Upper lobe of right lung (tissue), 1 donor: ENCODE results near the gene PLPP3. TPM values are rescaled to one million over a fixed set of nuclear protein-coding genes. Genes with fewer than 3 reads are reported as not detected.

Experiments used
- ATAC-seq: fragments of 200-7000 bp; cut with Tn5 transposase; one replicate; pipeline ENCODE4 v1.9.1; 2020; ENCODE audit warnings: mild to moderate bottlenecking, moderate library complexity
- DNase-seq: peaks from one replicate; pipeline ENCODE4 v3.0.0-alpha.2; 2020
- H3K27ac ChIP-seq: fragments of 200-600 bp; one replicate; pipeline ENCODE4 v1.8.0; 2022
- H3K27me3 ChIP-seq: fragments of 200-600 bp; one replicate; pipeline ENCODE4 v1.8.0; 2022; ENCODE audit warnings: mild to moderate bottlenecking
- H3K36me3 ChIP-seq: fragments of 200-600 bp; one replicate; pipeline ENCODE4 v1.8.0; 2022
- H3K4me1 ChIP-seq: fragments of 200-600 bp; one replicate; pipeline ENCODE4 v1.8.0; 2022
- H3K4me3 ChIP-seq: fragments of 200-600 bp; one replicate; pipeline ENCODE4 v1.8.0; 2022; ENCODE audit warnings: mild to moderate bottlenecking
- H3K9me3 ChIP-seq: fragments of 200-600 bp; one replicate; pipeline ENCODE4 v1.8.0; 2022
- intact Hi-C: fragments of 100-400 bp; cut with DNase I; formaldehyde crosslinking; loops from one replicate; pipeline ENCODE4 v1.11.0; 2022
- total RNA-seq: library from RNA; stranded (reverse); fragmentation: NEBNext Ultra II Directional; extraction: Animal tissue kit (Norgen Biotek cat#: 25700); gene quantifications from one replicate; pipeline ENCODE4 v1.2.1, GENCODE V29; 2021
- TF ChIP-seq, protein P1 (sequence below): fragments of 200-600 bp; IDR thresholded peaks from one replicate; pipeline ENCODE4 v1.8.0; 2022; ENCODE audit warnings: antibody characterized with exemption
- donor health status: DM: no; HTN: yes; CAD: no; lungs with severe emphysema.

Gene PLPP3
- total RNA-seq, 1 donor from 2014 or later = 124 TPM

GRCh38 chr1:56527548-56528302, 51.6 kb downstream of the PLPP3 start:
- Histone ChIP-seq H3K9me3 (no peaks in the 10 kb centered on the region), H3K27me3 (no peaks in the 10 kb centered on the region), H3K27ac (no peak overlapping the region), H3K36me3 (peaks cover 30% of the 10 kb centered on the region), H3K4me3 (no peak overlapping the region), H3K4me1 (peaks cover 29% of the 10 kb centered on the region)
- TF ChIP-seq, protein P1, sequence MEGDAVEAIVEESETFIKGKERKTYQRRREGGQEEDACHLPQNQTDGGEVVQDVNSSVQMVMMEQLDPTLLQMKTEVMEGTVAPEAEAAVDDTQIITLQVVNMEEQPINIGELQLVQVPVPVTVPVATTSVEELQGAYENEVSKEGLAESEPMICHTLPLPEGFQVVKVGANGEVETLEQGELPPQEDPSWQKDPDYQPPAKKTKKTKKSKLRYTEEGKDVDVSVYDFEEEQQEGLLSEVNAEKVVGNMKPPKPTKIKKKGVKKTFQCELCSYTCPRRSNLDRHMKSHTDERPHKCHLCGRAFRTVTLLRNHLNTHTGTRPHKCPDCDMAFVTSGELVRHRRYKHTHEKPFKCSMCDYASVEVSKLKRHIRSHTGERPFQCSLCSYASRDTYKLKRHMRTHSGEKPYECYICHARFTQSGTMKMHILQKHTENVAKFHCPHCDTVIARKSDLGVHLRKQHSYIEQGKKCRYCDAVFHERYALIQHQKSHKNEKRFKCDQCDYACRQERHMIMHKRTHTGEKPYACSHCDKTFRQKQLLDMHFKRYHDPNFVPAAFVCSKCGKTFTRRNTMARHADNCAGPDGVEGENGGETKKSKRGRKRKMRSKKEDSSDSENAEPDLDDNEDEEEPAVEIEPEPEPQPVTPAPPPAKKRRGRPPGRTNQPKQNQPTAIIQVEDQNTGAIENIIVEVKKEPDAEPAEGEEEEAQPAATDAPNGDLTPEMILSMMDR = no peak
- intact Hi-C loops = loop anchor here (10.0 kb wide), 1 partner anchor 47 kb away; the partner anchor contains the start of gene PLPP3
- no peak for DNase-seq
- ATAC-seq = no peak

GRCh38 chr1:56526571-56527174, 52.7 kb downstream of the PLPP3 start:
- DNase-seq (no peak), ATAC-seq (no peak)
- peaks cover 37% of the 10 kb centered on the region for H3K4me1 ChIP-seq
- H3K9me3 ChIP-seq = no peaks in the 10 kb centered on the region
- TF ChIP-seq, protein P1 = no peak
- peaks cover 35% of the 10 kb centered on the region for H3K36me3 ChIP-seq
- intact Hi-C loops = loop anchor here (10.0 kb wide), 1 partner anchor 48 kb away; the partner anchor contains the start of gene PLPP3
- no peak overlapping the region for H3K4me3 ChIP-seq
- H3K27ac ChIP-seq = no peak overlapping the region
- H3K27me3 ChIP-seq = no peaks in the 10 kb centered on the region

DNA sequence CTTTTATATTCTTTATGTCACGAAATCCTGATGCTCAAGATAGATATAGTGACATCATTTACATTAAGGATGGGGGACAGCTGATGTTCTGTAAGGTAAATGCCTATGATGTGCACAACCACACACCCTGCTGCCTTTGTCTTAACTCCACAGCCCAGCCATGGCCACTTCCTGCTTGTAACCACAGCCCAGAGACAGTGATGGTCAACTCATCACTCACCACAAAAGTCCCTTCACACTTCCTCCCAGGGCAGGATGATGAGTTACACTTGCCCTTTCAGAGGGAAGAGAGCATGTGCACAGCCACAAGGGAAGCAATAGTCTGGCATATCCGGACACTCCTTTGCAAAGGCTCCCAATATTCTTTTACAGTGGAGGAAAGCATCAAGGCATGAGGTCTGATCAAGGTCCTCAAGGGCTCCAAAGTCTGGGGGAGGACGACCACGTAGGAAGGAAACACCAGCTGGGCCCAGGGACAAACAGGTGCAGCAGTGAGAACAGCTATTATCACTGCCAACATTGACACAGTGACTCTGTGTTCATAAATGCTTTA, 53.8 kb downstream of the PLPP3 start:
- ATAC-seq (peak; percentile 96), DNase-seq (no peak)
- no peaks in the 10 kb centered on the region for H3K9me3 ChIP-seq
- peaks cover 41% of the 10 kb centered on the region for H3K36me3 ChIP-seq
- intact Hi-C loops = loop anchor here (10.0 kb wide), 1 partner anchor 49 kb away; the partner anchor contains the start of gene PLPP3
- H3K4me3 ChIP-seq = no peak overlapping the region
- H3K4me1 ChIP-seq = peaks cover 37% of the 10 kb centered on the region
- no peaks in the 10 kb centered on the region for H3K27me3 ChIP-seq
- TF ChIP-seq, protein P1 = no peak
- H3K27ac ChIP-seq = no peak overlapping the region

GRCh38 chr1:56524263-56524662, 55.1 kb downstream of the PLPP3 start:
- no peaks in the 10 kb centered on the region for H3K9me3 ChIP-seq
- TF ChIP-seq, protein P1 = no peak
- no peak for ATAC-seq
- peaks cover 48% of the 10 kb centered on the region for H3K36me3 ChIP-seq
- intact Hi-C loops = loop anchor here (10.0 kb wide), 1 partner anchor 51 kb away; the partner anchor contains the start of gene PLPP3
- H3K27ac ChIP-seq = no peak overlapping the region
- peaks cover 37% of the 10 kb centered on the region for H3K4me1 ChIP-seq
- no peaks in the 10 kb centered on the region for H3K27me3 ChIP-seq
- DNase-seq = no peak
- no peak overlapping the region for H3K4me3 ChIP-seq

- Histone ChIP-seq H3K27ac (no peak overlapping the region), H3K4me1 (peaks cover 34% of the 10 kb centered on the region), H3K27me3 (no peaks in the 10 kb centered on the region), H3K4me3 (no peak overlapping the region), H3K9me3 (no peaks in the 10 kb centered on the region), H3K36me3 (peaks cover 41% of the 10 kb centered on the region)
- ATAC-seq (no peak), DNase-seq (no peak)
- TF ChIP-seq, protein P1 = no peak
- intact Hi-C loops = loop anchor here (10.0 kb wide), 1 partner anchor 52 kb away; the partner anchor contains the start of gene PLPP3
Observed at GRCh38 chr1:56522680-56523079, 56.7 kb downstream of the PLPP3 start.
